ENCODE data around the gene MAOB.

The MAOB gene

DNA sequence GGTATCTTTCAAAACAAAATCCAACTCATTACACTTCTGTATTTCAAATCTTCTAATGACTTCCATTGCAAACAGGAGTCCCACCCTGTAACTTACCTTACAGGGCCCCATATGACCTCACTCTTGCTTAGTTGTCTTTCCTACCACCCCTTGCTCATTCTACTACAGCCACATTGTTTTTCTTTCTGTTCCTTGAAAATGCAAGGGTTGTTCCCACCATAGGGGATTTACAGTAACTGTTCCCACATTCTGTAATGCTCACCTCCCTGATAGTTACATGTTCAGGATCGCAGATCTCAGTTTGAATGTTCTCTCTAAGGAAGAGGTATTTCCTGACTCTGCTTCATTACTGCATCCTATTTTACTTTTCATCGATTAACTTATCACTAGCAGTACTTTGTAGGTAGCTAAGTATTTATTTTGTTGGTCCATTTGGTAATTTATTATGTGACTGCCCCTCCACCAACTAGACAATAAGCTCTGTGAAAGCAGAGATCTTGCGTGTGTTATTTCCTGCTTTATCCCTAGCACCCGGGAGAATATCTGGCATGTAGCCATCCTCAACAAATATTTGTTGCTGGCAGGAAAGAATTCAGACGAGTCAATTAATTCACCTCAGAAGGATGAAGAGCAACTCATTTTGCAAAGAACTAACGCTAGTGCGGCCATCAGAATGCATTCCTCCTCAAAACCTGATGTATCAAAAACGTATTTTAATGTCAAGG lies 21.4 kb downstream of the MAOB start:
- no peak for TF ChIP-seq ZFX (IDR thresholded peaks at IDR 0.05; ENCODE audit: borderline replicate concordance)
- TF ChIP-seq, protein P1, sequence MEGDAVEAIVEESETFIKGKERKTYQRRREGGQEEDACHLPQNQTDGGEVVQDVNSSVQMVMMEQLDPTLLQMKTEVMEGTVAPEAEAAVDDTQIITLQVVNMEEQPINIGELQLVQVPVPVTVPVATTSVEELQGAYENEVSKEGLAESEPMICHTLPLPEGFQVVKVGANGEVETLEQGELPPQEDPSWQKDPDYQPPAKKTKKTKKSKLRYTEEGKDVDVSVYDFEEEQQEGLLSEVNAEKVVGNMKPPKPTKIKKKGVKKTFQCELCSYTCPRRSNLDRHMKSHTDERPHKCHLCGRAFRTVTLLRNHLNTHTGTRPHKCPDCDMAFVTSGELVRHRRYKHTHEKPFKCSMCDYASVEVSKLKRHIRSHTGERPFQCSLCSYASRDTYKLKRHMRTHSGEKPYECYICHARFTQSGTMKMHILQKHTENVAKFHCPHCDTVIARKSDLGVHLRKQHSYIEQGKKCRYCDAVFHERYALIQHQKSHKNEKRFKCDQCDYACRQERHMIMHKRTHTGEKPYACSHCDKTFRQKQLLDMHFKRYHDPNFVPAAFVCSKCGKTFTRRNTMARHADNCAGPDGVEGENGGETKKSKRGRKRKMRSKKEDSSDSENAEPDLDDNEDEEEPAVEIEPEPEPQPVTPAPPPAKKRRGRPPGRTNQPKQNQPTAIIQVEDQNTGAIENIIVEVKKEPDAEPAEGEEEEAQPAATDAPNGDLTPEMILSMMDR (IDR thresholded peaks at IDR 0.05): no peak
- H3K27ac ChIP-seq: no peak overlapping the region

GRCh38 chrX:43853225-43853828 lies 28.9 kb downstream of the MAOB start:
- TF ChIP-seq, protein P1 (IDR thresholded peaks at IDR 0.05): no peak
- no peak for TF ChIP-seq ZFX (IDR thresholded peaks at IDR 0.05; ENCODE audit: borderline replicate concordance)
- no peak overlapping the region for H3K27ac ChIP-seq

- TF ChIP-seq ZFX (IDR thresholded peaks at IDR 0.05; ENCODE audit: borderline replicate concordance): no peak
- TF ChIP-seq, protein P1 (IDR thresholded peaks at IDR 0.05): no peak
- no peak overlapping the region for H3K27ac ChIP-seq
Observed at GRCh38 chrX:43850629-43851028, 31.6 kb downstream of the MAOB start.

GRCh38 chrX:43849173-43849572 lies 33.1 kb downstream of the MAOB start:
- TF ChIP-seq, protein P1 (IDR thresholded peaks at IDR 0.05): no peak
- no peak for TF ChIP-seq ZFX (IDR thresholded peaks at IDR 0.05; ENCODE audit: borderline replicate concordance)
- no peak overlapping the region for H3K27ac ChIP-seq

DNA sequence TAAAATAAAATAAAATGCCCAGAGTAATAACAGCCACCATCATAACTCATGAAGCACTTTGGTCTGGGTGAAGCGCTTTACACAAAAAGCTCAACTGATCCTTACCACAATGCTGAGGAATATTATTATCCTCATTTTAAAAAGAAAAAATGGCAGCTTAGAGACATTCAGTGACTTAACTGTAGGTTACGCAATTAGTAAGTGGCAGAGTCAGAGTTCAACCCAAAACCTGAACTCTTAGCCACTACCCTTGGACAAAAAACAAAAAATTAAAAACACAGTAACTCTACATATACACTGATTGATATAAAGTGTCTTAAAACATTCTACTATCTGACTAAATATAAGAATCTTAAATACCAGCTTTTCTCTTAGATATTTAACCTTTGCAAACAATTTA lies 34.9 kb downstream of the MAOB start:
- H3K27ac ChIP-seq: no peak overlapping the region
- TF ChIP-seq, protein P1 (IDR thresholded peaks at IDR 0.05): no peak
- TF ChIP-seq ZFX (IDR thresholded peaks at IDR 0.05; ENCODE audit: borderline replicate concordance): no peak

DNA sequence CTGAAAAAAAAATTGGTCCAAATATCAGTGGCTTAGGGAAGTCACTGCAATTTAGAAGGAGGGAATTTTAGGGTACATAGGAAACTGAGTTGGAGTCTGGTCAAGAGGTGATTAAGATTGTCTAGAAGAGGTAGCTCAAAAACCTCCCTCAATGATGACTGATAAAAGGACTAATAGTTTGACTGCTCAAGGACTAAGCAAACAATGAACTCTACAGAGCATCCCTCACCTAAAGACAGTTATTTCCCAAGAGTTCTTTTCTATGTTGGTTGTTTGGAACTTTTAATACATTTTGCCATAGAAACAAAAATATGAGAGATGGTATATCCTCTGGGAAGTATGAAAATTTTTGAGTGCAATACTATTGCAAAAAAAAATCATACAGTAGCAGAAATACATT lies 35.7 kb downstream of the MAOB start:
- H3K27ac ChIP-seq: no peak overlapping the region
- TF ChIP-seq, protein P1 (IDR thresholded peaks at IDR 0.05): no peak
- TF ChIP-seq ZFX (IDR thresholded peaks at IDR 0.05; ENCODE audit: borderline replicate concordance): no peak

- H3K27ac ChIP-seq: no peak overlapping the region
- no peak for TF ChIP-seq ZFX (IDR thresholded peaks at IDR 0.05; ENCODE audit: borderline replicate concordance)
- TF ChIP-seq, protein P1 (IDR thresholded peaks at IDR 0.05): no peak
Observed at GRCh38 chrX:43845776-43846175, 36.5 kb downstream of the MAOB start.
